Stomach smooth muscle (tissue), 2 donors: ENCODE measurements around the gene FOCAD.

Source experiments
- H3K27ac ChIP-seq: one replicate; pipeline ENCODE4 v1.7.0; 2013; ENCODE audit warnings: mild to moderate bottlenecking, low read length, inconsistent platforms
- H3K27me3 ChIP-seq, 2 donors: one replicate each; pipeline ENCODE4 v1.7.0; 2013; ENCODE audit warnings: low read length in 2 of 2; ENCODE audit not compliant: insufficient read depth in 2 of 2, control insufficient read depth in 1 of 2
- H3K36me3 ChIP-seq, 2 donors: one replicate each; pipeline ENCODE4 v1.7.0; 2013; ENCODE audit warnings: low read length in 2 of 2; ENCODE audit not compliant: control insufficient read depth in 2 of 2, insufficient read depth in 2 of 2
- H3K4me1 ChIP-seq: one replicate; pipeline ENCODE4 v1.7.0; 2013; ENCODE audit warnings: low read length; ENCODE audit not compliant: control insufficient read depth, insufficient read depth
- H3K4me3 ChIP-seq, 2 donors: one replicate each; pipeline ENCODE4 v1.7.0; 2013; ENCODE audit warnings: low read length in 2 of 2
- H3K9ac ChIP-seq, 2 donors: one replicate each; pipeline ENCODE4 v1.7.0; 2013; ENCODE audit warnings: low read length in 2 of 2, mild to moderate bottlenecking in 1 of 2
- H3K9me3 ChIP-seq, 2 donors: one replicate each; pipeline ENCODE4 v1.7.0; 2013; ENCODE audit warnings: low read length in 2 of 2; ENCODE audit not compliant: control insufficient read depth in 2 of 2
- donor health status: healthy.
- donor health status: Pancreatic carcinoma.

Gene FOCAD

GRCh38 chr9:20760246-20760891 is 76.3 kb downstream of the FOCAD start:
- no peak overlapping the region for H3K4me3 ChIP-seq
- no peak overlapping the region for H3K27ac ChIP-seq
- no peaks in the 10 kb centered on the region for H3K9me3 ChIP-seq
- peaks cover 2 to 5% of the 10 kb centered on the region in 2 donors for H3K36me3 ChIP-seq
- H3K9ac ChIP-seq: no peak overlapping the region
- H3K4me1 ChIP-seq: no peaks in the 10 kb centered on the region
- H3K27me3 ChIP-seq: no peaks in the 10 kb centered on the region

- Histone ChIP-seq H3K9ac (no peak overlapping the region), H3K36me3 (peaks cover 8 to 11% of the 10 kb centered on the region in 2 donors), H3K4me3 (no peak overlapping the region), H3K4me1 (no peaks in the 10 kb centered on the region), H3K9me3 (no peaks in the 10 kb centered on the region), H3K27ac (no peak overlapping the region), H3K27me3 (no peaks in the 10 kb centered on the region)
Measured at GRCh38 chr9:20770947-20771346, 86.9 kb downstream of the FOCAD start.

- Histone ChIP-seq H3K36me3 (peaks cover 8% of the 10 kb centered on the region in 2 donors), H3K27ac (no peak overlapping the region), H3K4me3 (no peak overlapping the region)
Measured at GRCh38 chr9:20771729-20772128, 87.7 kb downstream of the FOCAD start.

DNA sequence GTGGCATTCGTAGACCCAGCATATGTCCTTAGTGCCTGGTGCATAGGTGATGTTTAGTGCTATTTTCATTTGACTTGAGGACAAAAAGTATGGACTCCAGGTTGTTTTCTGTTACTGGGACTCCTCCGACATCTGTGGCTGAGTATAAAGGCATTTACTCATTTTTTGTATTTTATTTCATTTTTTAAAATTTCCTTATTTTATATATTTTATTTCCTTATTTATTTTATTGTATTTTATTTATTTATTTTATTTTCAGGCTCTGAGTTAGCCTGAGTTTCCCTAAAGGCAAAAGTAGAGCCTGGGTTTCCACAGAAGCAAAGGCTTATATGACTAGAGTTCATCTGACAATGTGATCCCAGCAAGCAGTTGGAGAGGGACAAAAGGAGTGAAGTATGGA is 91.6 kb downstream of the FOCAD start:
- H3K9me3 ChIP-seq: no peaks in the 10 kb centered on the region
- no peak overlapping the region for H3K27ac ChIP-seq
- H3K27me3 ChIP-seq: no peaks in the 10 kb centered on the region
- no peaks in the 10 kb centered on the region for H3K4me1 ChIP-seq
- no peak overlapping the region for H3K9ac ChIP-seq
- H3K4me3 ChIP-seq: no peak overlapping the region
- H3K36me3 ChIP-seq: peaks cover under 1 to 5% of the 10 kb centered on the region in 2 donors

More at GRCh38 chr9:20771729-20772128, 87.7 kb downstream of the FOCAD start:
- Histone ChIP-seq H3K27me3 (no peaks in the 10 kb centered on the region), H3K4me1 (no peaks in the 10 kb centered on the region), H3K9ac (no peak overlapping the region), H3K9me3 (no peaks in the 10 kb centered on the region)

DNA sequence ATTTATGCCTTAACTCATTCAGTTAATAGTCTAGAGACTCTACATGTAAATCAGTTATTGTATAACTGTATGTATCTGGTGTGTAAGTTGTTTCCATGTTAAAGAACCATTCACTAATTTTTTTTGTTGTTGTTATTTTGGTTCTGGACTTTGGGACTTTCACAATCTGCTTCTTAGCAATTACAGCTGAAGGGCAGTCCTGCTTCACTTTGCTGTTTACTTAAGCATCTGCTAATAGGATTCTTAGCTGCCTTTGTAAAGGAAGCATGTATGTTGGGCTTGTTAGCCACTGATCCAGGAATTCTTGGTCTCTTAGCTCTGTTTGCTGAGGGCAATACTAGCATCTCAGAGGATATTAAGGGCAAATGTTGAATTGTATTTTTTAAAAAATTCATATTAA is 97.0 kb downstream of the FOCAD start:
- Histone ChIP-seq H3K4me3 (no peak overlapping the region), H3K36me3 (no peaks in the 10 kb centered on the region), H3K9ac (no peak overlapping the region), H3K4me1 (no peaks in the 10 kb centered on the region), H3K9me3 (no peaks in the 10 kb centered on the region), H3K27ac (no peak overlapping the region), H3K27me3 (no peaks in the 10 kb centered on the region)

- H3K4me1 ChIP-seq: no peaks in the 10 kb centered on the region
- no peak overlapping the region for H3K4me3 ChIP-seq
- H3K9ac ChIP-seq: no peak overlapping the region
- H3K9me3 ChIP-seq: no peaks in the 10 kb centered on the region
- no peak overlapping the region for H3K27ac ChIP-seq
- no peaks in the 10 kb centered on the region for H3K27me3 ChIP-seq
- no peaks in the 10 kb centered on the region for H3K36me3 ChIP-seq
Measured at GRCh38 chr9:20782289-20782688, 98.2 kb downstream of the FOCAD start.

DNA sequence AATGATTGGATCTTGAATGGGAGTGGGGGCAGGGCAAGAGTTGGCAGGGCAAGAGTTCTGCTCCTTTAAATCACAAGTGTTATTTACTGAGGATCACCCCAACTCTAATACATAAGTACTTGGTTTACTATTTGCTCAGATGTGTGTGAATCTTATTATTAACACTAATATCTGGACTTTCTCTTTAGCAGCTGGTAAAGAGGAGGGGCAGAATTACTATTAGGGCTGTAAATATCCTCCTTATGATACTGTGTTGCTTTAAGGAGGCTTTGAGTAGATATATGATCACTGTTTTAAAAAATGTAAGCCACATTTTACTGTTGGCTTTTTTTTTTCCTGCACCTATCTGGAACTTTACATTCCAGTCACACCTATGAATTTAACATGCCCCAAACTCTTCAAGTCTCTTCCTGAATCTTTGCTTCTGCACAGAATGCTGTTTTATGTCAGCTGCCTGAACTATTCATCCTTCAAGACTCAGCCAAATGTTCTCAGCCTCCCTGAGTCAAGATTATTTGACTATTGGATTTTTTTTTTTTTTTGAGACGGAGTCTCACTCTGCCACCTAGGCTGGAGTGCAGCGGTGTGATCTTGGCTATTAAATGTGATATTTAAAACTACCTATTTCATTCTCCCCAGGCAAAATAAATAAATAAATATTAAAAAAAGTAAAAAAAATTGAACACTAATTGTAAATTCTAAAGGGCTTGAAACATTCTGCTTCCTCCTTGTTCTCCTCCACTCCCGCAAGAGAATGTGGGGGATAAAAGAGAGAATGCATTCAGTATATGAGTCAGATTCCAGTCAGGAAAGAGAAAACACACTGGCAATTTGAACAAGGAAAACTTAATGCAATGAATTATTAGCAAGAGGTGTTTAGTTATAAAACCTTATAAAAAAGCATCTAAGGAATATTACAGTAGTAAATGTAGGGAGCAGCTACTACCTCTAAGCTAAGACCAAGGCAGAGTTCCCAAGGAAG is 99.3 kb downstream of the FOCAD start:
- Histone ChIP-seq H3K27ac (no peak overlapping the region), H3K36me3 (no peaks in the 10 kb centered on the region), H3K9ac (no peak overlapping the region), H3K4me1 (no peaks in the 10 kb centered on the region), H3K27me3 (no peaks in the 10 kb centered on the region), H3K9me3 (no peaks in the 10 kb centered on the region), H3K4me3 (no peak overlapping the region)

- no peaks in the 10 kb centered on the region for H3K36me3 ChIP-seq
- H3K27me3 ChIP-seq: no peaks in the 10 kb centered on the region
- no peak overlapping the region for H3K9ac ChIP-seq
- no peak overlapping the region for H3K27ac ChIP-seq
- no peaks in the 10 kb centered on the region for H3K4me1 ChIP-seq
- no peaks in the 10 kb centered on the region for H3K9me3 ChIP-seq
- no peak overlapping the region for H3K4me3 ChIP-seq
Measured at GRCh38 chr9:20784196-20784595, 100.1 kb downstream of the FOCAD start.

DNA sequence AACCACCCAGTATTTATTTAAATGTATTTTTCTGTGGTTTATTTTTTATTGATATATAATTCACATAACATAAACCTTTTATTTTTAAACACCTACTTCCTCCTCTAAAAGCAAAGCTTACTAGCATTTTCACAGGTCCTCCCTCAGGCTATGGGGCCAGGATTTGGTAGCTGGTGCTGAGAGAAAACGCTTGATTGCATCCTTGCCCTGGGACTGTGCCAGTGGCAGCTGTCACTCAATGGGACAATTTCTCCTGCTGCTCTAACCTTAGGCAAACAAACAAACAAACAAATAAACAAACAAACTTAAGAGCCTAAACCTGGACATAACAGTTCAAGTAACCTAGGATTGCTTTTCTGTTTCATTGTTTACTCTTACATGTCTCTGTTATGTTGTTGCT is 102.7 kb downstream of the FOCAD start:
- H3K9ac ChIP-seq: no peak overlapping the region
- no peaks in the 10 kb centered on the region for H3K27me3 ChIP-seq
- H3K4me1 ChIP-seq: no peaks in the 10 kb centered on the region
- H3K27ac ChIP-seq: no peak overlapping the region
- no peaks in the 10 kb centered on the region for H3K9me3 ChIP-seq
- H3K36me3 ChIP-seq: peaks cover 0 to 5% of the 10 kb centered on the region in 2 donors
- H3K4me3 ChIP-seq: no peak overlapping the region

GRCh38 chr9:20788526-20789451 is 104.7 kb downstream of the FOCAD start:
- H3K27me3 ChIP-seq: no peaks in the 10 kb centered on the region
- no peak overlapping the region for H3K4me3 ChIP-seq
- peaks cover 0 to 5% of the 10 kb centered on the region in 2 donors for H3K36me3 ChIP-seq
- no peaks in the 10 kb centered on the region for H3K4me1 ChIP-seq
- H3K9me3 ChIP-seq: no peaks in the 10 kb centered on the region
- H3K9ac ChIP-seq: no peak overlapping the region
- H3K27ac ChIP-seq: no peak overlapping the region
